SK-N-SH (cell line): ENCODE results near the gene OPRM1. TPM values are rescaled to one million over a fixed set of nuclear protein-coding genes. Genes with fewer than 3 reads are reported as not detected.

Experiments
- CTCF ChIA-PET: fragments of 300-600, 350-600 bp; formaldehyde crosslinking; extraction: SDS; loops from one replicate; lab custom pipeline; 2021; lab: Yijun Ruan, JAX
- POLR2A ChIA-PET: fragments of 350-600 bp; sonication (Branson Sonifier 250); formaldehyde crosslinking; extraction: SDS; loops from one replicate; lab custom pipeline; 2020; ENCODE audit warnings: antibody characterized with exemption, inconsistent platforms; lab: Yijun Ruan, JAX
- DNase-seq: peaks from one replicate; pipeline ENCODE4 v3.0.0; 2012
- H2AFZ ChIP-seq: fragments of 200-600 bp; sonication (generic); 2 replicates; pipeline ENCODE4 v1.8.1; 2016; ENCODE audit warnings: antibody characterized with exemption, mild to moderate bottlenecking, low read depth
- H3F3A ChIP-seq: fragments of 200-600 bp; sonication (generic); replicated peaks from 2 replicates; pipeline ENCODE3; 2016; ENCODE audit warnings: antibody characterized with exemption, mild to moderate bottlenecking; ENCODE audit not compliant: insufficient read depth
- H3K27ac ChIP-seq, 2 experiments: fragments of 200-500 bp in 1 of 2; fragments of 200-600 bp in 1 of 2; sonication (Bioruptor generic) in 1 of 2; sonication (generic), shearing (Covaris generic) in 1 of 2; 2 replicates each; pipeline versions ENCODE4 v1.5.1 to v1.6.1; 2014 to 2016; ENCODE audit warnings: low read depth in 2 of 2, inconsistent platforms in 1 of 2, low read length in 1 of 2, mild to moderate bottlenecking in 1 of 2, mixed read lengths in 1 of 2
- H3K27me3 ChIP-seq: fragments of 200-600 bp; sonication (generic), shearing (Covaris generic); 2 replicates; pipeline ENCODE4 v1.6.1; 2016; ENCODE audit warnings: mixed run types; ENCODE audit not compliant: insufficient read depth
- H3K36me3 ChIP-seq, 2 experiments: fragments of 200-500 bp in 1 of 2; fragments of 200-600 bp in 1 of 2; sonication (Bioruptor generic) in 1 of 2; sonication (generic) in 1 of 2; replicated peaks in 1 of 2; 2 replicates each; pipeline versions ENCODE3 to v1.5.1; 2014 to 2016; ENCODE audit warnings: low read length in 1 of 2, mild to moderate bottlenecking in 1 of 2; ENCODE audit not compliant: insufficient read depth in 2 of 2, control insufficient read depth in 1 of 2
- H3K4me1 ChIP-seq, 2 experiments: fragments of 200-500 bp in 1 of 2; fragments of 200-600 bp in 1 of 2; sonication (Bioruptor generic) in 1 of 2; sonication (generic), shearing (Covaris generic) in 1 of 2; 2 replicates each; pipeline versions ENCODE4 v1.5.1 to v1.6.1; 2014 to 2016; ENCODE audit warnings: low read depth in 1 of 2, low read length in 1 of 2, mixed run types in 1 of 2; ENCODE audit not compliant: insufficient read depth in 2 of 2, control insufficient read depth in 1 of 2
- H3K4me2 ChIP-seq: fragments of 200-600 bp; sonication (generic), shearing (Covaris generic); 2 replicates; pipeline ENCODE4 v1.6.1; 2017; ENCODE audit warnings: mixed run types
- H3K4me3 ChIP-seq, 2 experiments: fragments of 200-500 bp in 1 of 2; fragments of 200-600 bp in 1 of 2; sonication (Bioruptor generic) in 1 of 2; sonication (generic), shearing (Covaris generic) in 1 of 2; 2 replicates each; pipeline versions ENCODE4 v1.5.1 to v1.8.1; 2014 to 2016; ENCODE audit warnings: low read depth in 2 of 2, inconsistent platforms in 1 of 2, low read length in 1 of 2, mild to moderate bottlenecking in 1 of 2, mixed read lengths in 1 of 2, moderate library complexity in 1 of 2
- H3K79me2 ChIP-seq: fragments of 200-600 bp; sonication (generic); 2 replicates; pipeline ENCODE4 v1.8.1; 2017; ENCODE audit warnings: mild to moderate bottlenecking; ENCODE audit not compliant: insufficient read depth
- H3K9ac ChIP-seq: fragments of 200-600 bp; sonication (generic); 2 replicates; pipeline ENCODE4 v1.6.1; 2017; ENCODE audit warnings: mixed run types
- H3K9me2 ChIP-seq: fragments of 200-600 bp; sonication (generic); 2 replicates; pipeline ENCODE4 v1.6.1; 2017; ENCODE audit warnings: mixed run types
- H3K9me3 ChIP-seq: fragments of 200-600 bp; sonication (generic); 2 replicates; pipeline ENCODE4 v1.6.1; 2017; ENCODE audit warnings: mixed run types, mild to moderate bottlenecking, moderate library complexity
- H4K20me1 ChIP-seq: fragments of 200-600 bp; sonication (generic); 2 replicates; pipeline ENCODE4 v1.6.1; 2017; ENCODE audit warnings: mild to moderate bottlenecking, mixed run types; ENCODE audit not compliant: insufficient read depth
- CHD2 ChIP-seq: fragments of 150-350 bp; IDR thresholded peaks from 2 replicates; pipeline ENCODE4 v1.6.1; 2018; ENCODE audit warnings: low read length; ENCODE audit not compliant: partially characterized antibody
- ELF1 ChIP-seq: IDR thresholded peaks from 2 replicates; pipeline ENCODE4 v1.4.0; 2012
- EP300 ChIP-seq, 2 experiments: IDR thresholded peaks; 2 replicates each; pipeline versions ENCODE4 v1.4.0 to v1.6.1; 2012; ENCODE audit warnings: borderline replicate concordance in 1 of 2, low read depth in 1 of 2, low read length in 1 of 2
- FOSL2 ChIP-seq: IDR thresholded peaks from 2 replicates; pipeline ENCODE4 v1.4.0; 2012; ENCODE audit warnings: low read depth, mild to moderate bottlenecking, moderate library complexity, borderline replicate concordance
- FOXJ3 ChIP-seq: sonication (generic); formaldehyde crosslinking; IDR thresholded peaks from 2 replicates; pipeline ENCODE4 v1.5.1; 2020; ENCODE audit warnings: mild to moderate bottlenecking, missing genetic modification reagents
- FOXM1 ChIP-seq: IDR thresholded peaks from 2 replicates; pipeline ENCODE4 v1.4.0; 2012; ENCODE audit warnings: low read depth, mild to moderate bottlenecking
- GABPA ChIP-seq: IDR thresholded peaks from 2 replicates; pipeline ENCODE4 v1.4.0; 2012; ENCODE audit warnings: low read depth, mild to moderate bottlenecking
- JUND ChIP-seq: IDR thresholded peaks from 2 replicates; pipeline ENCODE4 v1.4.0; 2012
- MEF2A ChIP-seq: IDR thresholded peaks from 2 replicates; pipeline ENCODE4 v1.4.0; 2012; ENCODE audit warnings: low read depth, borderline replicate concordance
- MXI1 ChIP-seq: IDR thresholded peaks from 2 replicates; pipeline ENCODE4 v1.6.1; 2012; ENCODE audit warnings: mild to moderate bottlenecking, low read depth, low read length, improper control_type of control experiment
- NFIC ChIP-seq: IDR thresholded peaks from 2 replicates; pipeline ENCODE4 v1.4.0; 2012; ENCODE audit warnings: borderline replicate concordance
- POLR2AphosphoS5 ChIP-seq: IDR thresholded peaks from 2 replicates; pipeline ENCODE4 v1.6.1; 2012; ENCODE audit warnings: low read depth, low read length
- RAD21 ChIP-seq: IDR thresholded peaks from 2 replicates; pipeline ENCODE4 v1.6.1; 2012; ENCODE audit warnings: mild to moderate bottlenecking, low read length
- RCOR1 ChIP-seq: fragments of 150-350 bp; IDR thresholded peaks from 2 replicates; pipeline ENCODE4 v1.6.1; 2017; ENCODE audit warnings: antibody characterized with exemption, low read length
- RFX5 ChIP-seq: IDR thresholded peaks from 2 replicates; pipeline ENCODE4 v1.6.1; 2012; ENCODE audit warnings: mild to moderate bottlenecking, improper control_type of control experiment, low read length
- RXRA ChIP-seq: IDR thresholded peaks from 2 replicates; pipeline ENCODE4 v1.4.0; 2012; ENCODE audit warnings: low read depth, mild to moderate bottlenecking, borderline replicate concordance
- SIN3A ChIP-seq: IDR thresholded peaks from 2 replicates; pipeline ENCODE4 v1.6.1; 2012; ENCODE audit warnings: low read depth, mild to moderate bottlenecking, low read length, moderate library complexity, borderline replicate concordance
- SMC3 ChIP-seq: IDR thresholded peaks from 2 replicates; pipeline ENCODE4 v1.6.1; 2012; ENCODE audit warnings: low read depth, low read length, improper control_type of control experiment
- TCF12 ChIP-seq: IDR thresholded peaks from 2 replicates; pipeline ENCODE4 v1.4.0; 2012
- YY1 ChIP-seq: IDR thresholded peaks from 2 replicates; pipeline ENCODE4 v1.4.0; 2012; ENCODE audit warnings: low read depth, mild to moderate bottlenecking
- WGBS: methylation state at CpG from one replicate; pipeline ENCODE4 v1.1.6; 2017; ENCODE audit warnings: low lambda C conversion rate; 5-methylcytosine and 5-hydroxymethylcytosine counted together
- polyA plus RNA-seq, 3 experiments: library from polyadenylated mRNA; depleted of rRNA; stranded (reverse); fragments of >200 nt; gene quantifications; 2 replicates each; pipeline ENCODE4 v1.2.3, GENCODE V29; 2012
- TF ChIP-seq, protein P1 (sequence below): IDR thresholded peaks from 2 replicates; pipeline ENCODE4 v1.4.0; 2012; ENCODE audit warnings: low read depth
- TF ChIP-seq, protein P2 (sequence below): IDR thresholded peaks from 2 replicates; pipeline ENCODE4 v1.6.1; 2012; ENCODE audit warnings: mild to moderate bottlenecking, low read depth, low read length, moderate library complexity
- TF ChIP-seq, protein P3 (sequence below): fragments of 200-600 bp; sonication (generic); IDR thresholded peaks from 2 replicates; pipeline ENCODE4 v1.6.1; 2017; ENCODE audit warnings: antibody characterized with exemption, mild to moderate bottlenecking, moderate library complexity
- TF ChIP-seq, protein P4 (sequence below): IDR thresholded peaks from 2 replicates; pipeline ENCODE4 v1.4.0; 2012; ENCODE audit warnings: low read depth, borderline replicate concordance
- TF ChIP-seq, protein P5 (sequence below): IDR thresholded peaks from 2 replicates; pipeline ENCODE4; 2012

OPRM1 gene
- polyA plus RNA-seq, 1 of the 3 experiments (the other 2 are of a cell fraction): 0.15 TPM

- TF ChIP-seq, protein P1, sequence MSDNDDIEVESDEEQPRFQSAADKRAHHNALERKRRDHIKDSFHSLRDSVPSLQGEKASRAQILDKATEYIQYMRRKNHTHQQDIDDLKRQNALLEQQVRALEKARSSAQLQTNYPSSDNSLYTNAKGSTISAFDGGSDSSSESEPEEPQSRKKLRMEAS: no peak
- no peak for TF ChIP-seq CHD2
- TF ChIP-seq MXI1: no peak
These were observed 104.7 kb downstream of the OPRM1 start (continued) for GRCh38 chr6:154143753-154144152.

DNA sequence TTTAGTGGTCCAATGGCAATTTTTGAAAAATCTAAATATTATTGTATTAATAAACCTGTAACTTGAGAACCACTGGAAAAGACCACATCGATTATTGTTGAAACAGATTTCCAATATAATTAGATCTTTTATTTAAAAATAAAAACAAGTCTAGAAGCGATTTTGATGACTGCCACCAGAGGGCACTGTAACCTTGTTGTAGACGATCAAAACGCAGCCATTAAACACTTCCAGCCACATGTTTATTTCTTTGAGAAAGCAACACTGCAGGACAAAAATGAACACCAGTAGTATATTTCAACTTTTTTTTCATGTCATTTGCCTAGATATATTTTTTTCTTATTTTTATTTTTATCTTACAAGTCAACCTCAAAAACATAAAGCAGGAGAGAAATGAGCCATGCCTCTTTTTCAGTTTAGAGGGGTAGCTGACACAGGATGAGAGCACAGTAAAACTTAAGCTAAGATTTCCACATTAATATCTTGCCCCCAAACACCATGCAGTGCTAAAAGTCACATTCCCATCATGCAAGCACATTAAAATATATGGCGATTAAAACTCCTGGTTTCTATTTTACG is 115.4 kb downstream of the OPRM1 start:
- POLR2A ChIA-PET: no interaction called here
- TF ChIP-seq YY1 (peak; percentile 68; the same call in 1 of the 2 replicates), FOXM1 (no peak), SMC3 (peak; percentile 71), RXRA (no peak), MEF2A (no peak), FOXJ3 (CRISPR knock-in tag) (no peak), TCF12 (no peak), POLR2AphosphoS5 (no peak), NFIC (no peak), CHD2 (no peak), ELF1 (no peak), RAD21 (peak; percentile 90), RCOR1 (no peak), EP300 (IDR thresholded peaks at IDR 0.05; ENCODE audit: borderline replicate concordance in 1 of 2, low read depth in 1 of 2, low read length in 1 of 2) (no peak), GABPA (no peak), RFX5 (no peak), FOSL2 (no peak), SIN3A (no peak), JUND (no peak), MXI1 (peak; percentile 44; the same call in 1 of the 2 replicates)
- TF ChIP-seq, protein P2, sequence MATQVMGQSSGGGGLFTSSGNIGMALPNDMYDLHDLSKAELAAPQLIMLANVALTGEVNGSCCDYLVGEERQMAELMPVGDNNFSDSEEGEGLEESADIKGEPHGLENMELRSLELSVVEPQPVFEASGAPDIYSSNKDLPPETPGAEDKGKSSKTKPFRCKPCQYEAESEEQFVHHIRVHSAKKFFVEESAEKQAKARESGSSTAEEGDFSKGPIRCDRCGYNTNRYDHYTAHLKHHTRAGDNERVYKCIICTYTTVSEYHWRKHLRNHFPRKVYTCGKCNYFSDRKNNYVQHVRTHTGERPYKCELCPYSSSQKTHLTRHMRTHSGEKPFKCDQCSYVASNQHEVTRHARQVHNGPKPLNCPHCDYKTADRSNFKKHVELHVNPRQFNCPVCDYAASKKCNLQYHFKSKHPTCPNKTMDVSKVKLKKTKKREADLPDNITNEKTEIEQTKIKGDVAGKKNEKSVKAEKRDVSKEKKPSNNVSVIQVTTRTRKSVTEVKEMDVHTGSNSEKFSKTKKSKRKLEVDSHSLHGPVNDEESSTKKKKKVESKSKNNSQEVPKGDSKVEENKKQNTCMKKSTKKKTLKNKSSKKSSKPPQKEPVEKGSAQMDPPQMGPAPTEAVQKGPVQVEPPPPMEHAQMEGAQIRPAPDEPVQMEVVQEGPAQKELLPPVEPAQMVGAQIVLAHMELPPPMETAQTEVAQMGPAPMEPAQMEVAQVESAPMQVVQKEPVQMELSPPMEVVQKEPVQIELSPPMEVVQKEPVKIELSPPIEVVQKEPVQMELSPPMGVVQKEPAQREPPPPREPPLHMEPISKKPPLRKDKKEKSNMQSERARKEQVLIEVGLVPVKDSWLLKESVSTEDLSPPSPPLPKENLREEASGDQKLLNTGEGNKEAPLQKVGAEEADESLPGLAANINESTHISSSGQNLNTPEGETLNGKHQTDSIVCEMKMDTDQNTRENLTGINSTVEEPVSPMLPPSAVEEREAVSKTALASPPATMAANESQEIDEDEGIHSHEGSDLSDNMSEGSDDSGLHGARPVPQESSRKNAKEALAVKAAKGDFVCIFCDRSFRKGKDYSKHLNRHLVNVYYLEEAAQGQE: no peak
- TF ChIP-seq, protein P3, sequence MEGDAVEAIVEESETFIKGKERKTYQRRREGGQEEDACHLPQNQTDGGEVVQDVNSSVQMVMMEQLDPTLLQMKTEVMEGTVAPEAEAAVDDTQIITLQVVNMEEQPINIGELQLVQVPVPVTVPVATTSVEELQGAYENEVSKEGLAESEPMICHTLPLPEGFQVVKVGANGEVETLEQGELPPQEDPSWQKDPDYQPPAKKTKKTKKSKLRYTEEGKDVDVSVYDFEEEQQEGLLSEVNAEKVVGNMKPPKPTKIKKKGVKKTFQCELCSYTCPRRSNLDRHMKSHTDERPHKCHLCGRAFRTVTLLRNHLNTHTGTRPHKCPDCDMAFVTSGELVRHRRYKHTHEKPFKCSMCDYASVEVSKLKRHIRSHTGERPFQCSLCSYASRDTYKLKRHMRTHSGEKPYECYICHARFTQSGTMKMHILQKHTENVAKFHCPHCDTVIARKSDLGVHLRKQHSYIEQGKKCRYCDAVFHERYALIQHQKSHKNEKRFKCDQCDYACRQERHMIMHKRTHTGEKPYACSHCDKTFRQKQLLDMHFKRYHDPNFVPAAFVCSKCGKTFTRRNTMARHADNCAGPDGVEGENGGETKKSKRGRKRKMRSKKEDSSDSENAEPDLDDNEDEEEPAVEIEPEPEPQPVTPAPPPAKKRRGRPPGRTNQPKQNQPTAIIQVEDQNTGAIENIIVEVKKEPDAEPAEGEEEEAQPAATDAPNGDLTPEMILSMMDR: peak; percentile 79
- TF ChIP-seq, protein P4, sequence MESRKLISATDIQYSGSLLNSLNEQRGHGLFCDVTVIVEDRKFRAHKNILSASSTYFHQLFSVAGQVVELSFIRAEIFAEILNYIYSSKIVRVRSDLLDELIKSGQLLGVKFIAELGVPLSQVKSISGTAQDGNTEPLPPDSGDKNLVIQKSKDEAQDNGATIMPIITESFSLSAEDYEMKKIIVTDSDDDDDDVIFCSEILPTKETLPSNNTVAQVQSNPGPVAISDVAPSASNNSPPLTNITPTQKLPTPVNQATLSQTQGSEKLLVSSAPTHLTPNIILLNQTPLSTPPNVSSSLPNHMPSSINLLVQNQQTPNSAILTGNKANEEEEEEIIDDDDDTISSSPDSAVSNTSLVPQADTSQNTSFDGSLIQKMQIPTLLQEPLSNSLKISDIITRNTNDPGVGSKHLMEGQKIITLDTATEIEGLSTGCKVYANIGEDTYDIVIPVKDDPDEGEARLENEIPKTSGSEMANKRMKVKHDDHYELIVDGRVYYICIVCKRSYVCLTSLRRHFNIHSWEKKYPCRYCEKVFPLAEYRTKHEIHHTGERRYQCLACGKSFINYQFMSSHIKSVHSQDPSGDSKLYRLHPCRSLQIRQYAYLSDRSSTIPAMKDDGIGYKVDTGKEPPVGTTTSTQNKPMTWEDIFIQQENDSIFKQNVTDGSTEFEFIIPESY: no peak
- TF ChIP-seq, protein P5, sequence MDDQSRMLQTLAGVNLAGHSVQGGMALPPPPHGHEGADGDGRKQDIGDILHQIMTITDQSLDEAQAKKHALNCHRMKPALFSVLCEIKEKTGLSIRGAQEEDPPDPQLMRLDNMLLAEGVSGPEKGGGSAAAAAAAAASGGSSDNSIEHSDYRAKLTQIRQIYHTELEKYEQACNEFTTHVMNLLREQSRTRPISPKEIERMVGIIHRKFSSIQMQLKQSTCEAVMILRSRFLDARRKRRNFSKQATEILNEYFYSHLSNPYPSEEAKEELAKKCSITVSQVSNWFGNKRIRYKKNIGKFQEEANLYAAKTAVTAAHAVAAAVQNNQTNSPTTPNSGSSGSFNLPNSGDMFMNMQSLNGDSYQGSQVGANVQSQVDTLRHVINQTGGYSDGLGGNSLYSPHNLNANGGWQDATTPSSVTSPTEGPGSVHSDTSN: no peak

More for the DNA sequence above, 115.4 kb downstream of the OPRM1 start:
- WGBS: 34% methylated on average over 6 of the region's 6 CpGs
- CTCF ChIA-PET: interaction anchor here (0.6 to 3.3 kb wide), 31 partner anchors 9 to 924 kb away, joined by 3 to 25 read pairs (median 4); partner anchors contain the start of gene CNKSR3
- no peaks in the 10 kb centered on the region; a peak in 1 of 4 replicates for H3K4me1 ChIP-seq
- H3K27ac ChIP-seq: no peak overlapping the region
- H3F3A ChIP-seq: no peaks in the 10 kb centered on the region
- H3K9me2 ChIP-seq: no peaks in the 10 kb centered on the region
- peak; percentile 33 for DNase-seq
- H3K27me3 ChIP-seq: no peaks in the 10 kb centered on the region
- no peak overlapping the region for H2AFZ ChIP-seq
- H3K4me3 ChIP-seq: no peak overlapping the region
- no peaks in the 10 kb centered on the region for H4K20me1 ChIP-seq
- H3K4me2 ChIP-seq: no peak overlapping the region
- H3K9me3 ChIP-seq: no peaks in the 10 kb centered on the region
- no peaks in the 10 kb centered on the region for H3K36me3 ChIP-seq
- no peaks in the 10 kb centered on the region for H3K79me2 ChIP-seq
- H3K9ac ChIP-seq: no peak overlapping the region
